ENCODE results near the gene RSPH1.

DNA sequence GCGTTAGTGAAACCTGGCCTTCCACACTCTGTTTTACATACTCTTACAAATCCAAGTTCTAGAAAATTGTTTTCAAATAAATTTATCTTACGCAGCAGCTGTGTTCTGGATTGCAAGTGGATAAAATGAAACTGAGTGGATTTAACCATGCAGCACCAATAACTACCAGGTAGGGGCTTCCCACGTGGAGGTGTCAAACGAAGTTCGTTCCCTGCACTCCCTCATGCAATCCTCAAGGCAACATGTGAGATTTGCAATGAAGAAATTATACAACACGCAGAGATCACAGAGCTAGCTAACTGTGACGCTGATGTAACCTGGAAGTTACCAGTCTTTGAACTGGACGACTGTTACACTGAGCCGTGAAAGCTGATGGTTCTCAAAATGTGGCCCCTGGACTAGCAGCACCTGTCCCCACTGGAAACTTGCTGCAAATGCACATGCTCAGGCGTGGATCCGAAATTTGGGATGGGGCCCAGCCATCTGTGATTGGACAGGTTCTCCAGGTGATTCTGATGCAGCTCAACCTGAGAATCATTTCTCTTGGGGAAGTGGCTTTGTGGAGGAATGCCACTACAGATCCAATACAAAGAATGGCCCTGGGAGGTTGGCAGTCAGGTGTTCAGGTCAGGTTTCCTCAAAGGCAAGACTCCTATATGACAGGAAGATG lies 36.3 kb downstream of the RSPH1 start:
- no peak for TF ChIP-seq POLR2A (IDR thresholded peaks at IDR 0.05)
- TF ChIP-seq, protein P1, sequence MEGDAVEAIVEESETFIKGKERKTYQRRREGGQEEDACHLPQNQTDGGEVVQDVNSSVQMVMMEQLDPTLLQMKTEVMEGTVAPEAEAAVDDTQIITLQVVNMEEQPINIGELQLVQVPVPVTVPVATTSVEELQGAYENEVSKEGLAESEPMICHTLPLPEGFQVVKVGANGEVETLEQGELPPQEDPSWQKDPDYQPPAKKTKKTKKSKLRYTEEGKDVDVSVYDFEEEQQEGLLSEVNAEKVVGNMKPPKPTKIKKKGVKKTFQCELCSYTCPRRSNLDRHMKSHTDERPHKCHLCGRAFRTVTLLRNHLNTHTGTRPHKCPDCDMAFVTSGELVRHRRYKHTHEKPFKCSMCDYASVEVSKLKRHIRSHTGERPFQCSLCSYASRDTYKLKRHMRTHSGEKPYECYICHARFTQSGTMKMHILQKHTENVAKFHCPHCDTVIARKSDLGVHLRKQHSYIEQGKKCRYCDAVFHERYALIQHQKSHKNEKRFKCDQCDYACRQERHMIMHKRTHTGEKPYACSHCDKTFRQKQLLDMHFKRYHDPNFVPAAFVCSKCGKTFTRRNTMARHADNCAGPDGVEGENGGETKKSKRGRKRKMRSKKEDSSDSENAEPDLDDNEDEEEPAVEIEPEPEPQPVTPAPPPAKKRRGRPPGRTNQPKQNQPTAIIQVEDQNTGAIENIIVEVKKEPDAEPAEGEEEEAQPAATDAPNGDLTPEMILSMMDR (IDR thresholded peaks at IDR 0.05), result no peak
